ENCODE data around the gene PIP5K1B. TPM values are rescaled to one million over a fixed set of nuclear protein-coding genes. Genes with fewer than 3 reads are reported as not detected.

The PIP5K1B gene
- total and polyA plus RNA-seq, 4 donors, result 0.09 to 30.9 (median 0.29) TPM

DNA sequence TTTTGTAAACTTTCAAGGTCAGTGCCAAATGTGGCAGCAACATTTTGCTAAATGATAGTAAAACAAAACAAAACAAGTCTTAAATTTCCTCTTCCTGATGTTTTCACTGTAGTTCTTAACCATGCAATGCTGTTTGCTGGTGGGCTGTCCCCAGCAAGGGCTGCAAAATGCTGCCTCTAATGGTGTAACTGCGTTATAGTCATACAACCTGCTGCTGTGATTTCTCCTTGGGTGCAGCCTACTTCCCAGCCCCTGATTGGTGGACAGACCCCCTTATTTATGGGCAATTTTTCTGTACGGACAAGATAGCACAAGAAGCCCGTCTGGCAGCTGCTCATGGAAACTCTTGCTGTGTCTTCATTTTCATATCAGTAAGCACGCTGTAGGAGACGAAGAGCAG is 26.6 kb upstream of the PIP5K1B start:
- Histone ChIP-seq H3K4me1 (ENCODE audit: control insufficient read depth in 4 of 4, insufficient read depth in 4 of 4, low read length in 3 of 4) (no peaks in the 10 kb centered on the region), H3K4me3 (ENCODE audit: low read depth in 1 of 3, low read length in 3 of 3) (no peak overlapping the region), H3K27me3 (ENCODE audit: control insufficient read depth in 4 of 4, insufficient read depth in 4 of 4, low read length in 3 of 4) (peaks cover 0 to 14% (median 4%) of the 10 kb centered on the region in 4 donors), H3K36me3 (ENCODE audit: control insufficient read depth in 4 of 4, insufficient read depth in 3 of 4, low read depth in 1 of 4, low read length in 3 of 4) (no peaks in the 10 kb centered on the region), H3K9ac (ENCODE audit: low read depth in 1 of 2, low read length in 2 of 2) (no peak overlapping the region), H3K9me3 (ENCODE audit: control insufficient read depth in 4 of 4, low read length in 3 of 4) (peaks cover 0 to 2% (median 0%) of the 10 kb centered on the region in 4 donors), H3K27ac (ENCODE audit: low read depth in 1 of 2, low read length in 2 of 2) (no peak overlapping the region)
- no peak for TF ChIP-seq CTCF (IDR thresholded peaks at IDR 0.05; ENCODE audit: low read depth, low read length, missing input control)
- TF ChIP-seq HNF4A (conservative IDR thresholded peaks at IDR 0.05), result no peak
- TF ChIP-seq, protein P1, sequence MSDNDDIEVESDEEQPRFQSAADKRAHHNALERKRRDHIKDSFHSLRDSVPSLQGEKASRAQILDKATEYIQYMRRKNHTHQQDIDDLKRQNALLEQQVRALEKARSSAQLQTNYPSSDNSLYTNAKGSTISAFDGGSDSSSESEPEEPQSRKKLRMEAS (IDR thresholded peaks at IDR 0.05), result no peak
- TF ChIP-seq, protein P2, sequence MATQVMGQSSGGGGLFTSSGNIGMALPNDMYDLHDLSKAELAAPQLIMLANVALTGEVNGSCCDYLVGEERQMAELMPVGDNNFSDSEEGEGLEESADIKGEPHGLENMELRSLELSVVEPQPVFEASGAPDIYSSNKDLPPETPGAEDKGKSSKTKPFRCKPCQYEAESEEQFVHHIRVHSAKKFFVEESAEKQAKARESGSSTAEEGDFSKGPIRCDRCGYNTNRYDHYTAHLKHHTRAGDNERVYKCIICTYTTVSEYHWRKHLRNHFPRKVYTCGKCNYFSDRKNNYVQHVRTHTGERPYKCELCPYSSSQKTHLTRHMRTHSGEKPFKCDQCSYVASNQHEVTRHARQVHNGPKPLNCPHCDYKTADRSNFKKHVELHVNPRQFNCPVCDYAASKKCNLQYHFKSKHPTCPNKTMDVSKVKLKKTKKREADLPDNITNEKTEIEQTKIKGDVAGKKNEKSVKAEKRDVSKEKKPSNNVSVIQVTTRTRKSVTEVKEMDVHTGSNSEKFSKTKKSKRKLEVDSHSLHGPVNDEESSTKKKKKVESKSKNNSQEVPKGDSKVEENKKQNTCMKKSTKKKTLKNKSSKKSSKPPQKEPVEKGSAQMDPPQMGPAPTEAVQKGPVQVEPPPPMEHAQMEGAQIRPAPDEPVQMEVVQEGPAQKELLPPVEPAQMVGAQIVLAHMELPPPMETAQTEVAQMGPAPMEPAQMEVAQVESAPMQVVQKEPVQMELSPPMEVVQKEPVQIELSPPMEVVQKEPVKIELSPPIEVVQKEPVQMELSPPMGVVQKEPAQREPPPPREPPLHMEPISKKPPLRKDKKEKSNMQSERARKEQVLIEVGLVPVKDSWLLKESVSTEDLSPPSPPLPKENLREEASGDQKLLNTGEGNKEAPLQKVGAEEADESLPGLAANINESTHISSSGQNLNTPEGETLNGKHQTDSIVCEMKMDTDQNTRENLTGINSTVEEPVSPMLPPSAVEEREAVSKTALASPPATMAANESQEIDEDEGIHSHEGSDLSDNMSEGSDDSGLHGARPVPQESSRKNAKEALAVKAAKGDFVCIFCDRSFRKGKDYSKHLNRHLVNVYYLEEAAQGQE (IDR thresholded peaks at IDR 0.05), result no peak
- TF ChIP-seq SP1 (IDR thresholded peaks at IDR 0.05), result no peak
- TF ChIP-seq FOXA2 (IDR thresholded peaks at IDR 0.05), result no peak
- no peak for TF ChIP-seq NR2F2 (IDR thresholded peaks at IDR 0.05)
- no peak for TF ChIP-seq YY1 (IDR thresholded peaks at IDR 0.05)
- no peak for TF ChIP-seq RAD21 (IDR thresholded peaks at IDR 0.05)
- no peak for TF ChIP-seq GABPA (IDR thresholded peaks at IDR 0.05 in 1 of 2, conservative IDR thresholded peaks at IDR 0.05 in 1 of 2)
- WGBS, result 41% methylated on average over 5 of the region's 5 CpGs
- no peak for DNase-seq (ENCODE audit: low spot score)

GRCh38 chr9:68683433-68683832 is 21.6 kb upstream of the PIP5K1B start:
- Histone ChIP-seq H3K36me3 (ENCODE audit: control insufficient read depth in 4 of 4, insufficient read depth in 3 of 4, low read depth in 1 of 4, low read length in 3 of 4) (no peaks in the 10 kb centered on the region), H3K27me3 (ENCODE audit: control insufficient read depth in 4 of 4, insufficient read depth in 4 of 4, low read length in 3 of 4) (peaks cover 0 to 8% (median 0%) of the 10 kb centered on the region in 4 donors), H3K9me3 (ENCODE audit: control insufficient read depth in 4 of 4, low read length in 3 of 4) (no peaks in the 10 kb centered on the region), H3K4me3 (ENCODE audit: low read depth in 1 of 3, low read length in 3 of 3) (no peak overlapping the region), H3K27ac (ENCODE audit: low read depth in 1 of 2, low read length in 2 of 2) (no peak overlapping the region), H3K4me1 (ENCODE audit: control insufficient read depth in 4 of 4, insufficient read depth in 4 of 4, low read length in 3 of 4) (no peaks in the 10 kb centered on the region), H3K9ac (ENCODE audit: low read depth in 1 of 2, low read length in 2 of 2) (no peak overlapping the region)
- no peak for DNase-seq (ENCODE audit: low spot score)
- 37% methylated on average over 2 of the region's 2 CpGs for WGBS
- TF ChIP-seq RXRA (IDR thresholded peaks at IDR 0.05) (no peak), EGR1 (IDR thresholded peaks at IDR 0.05; ENCODE audit: low read depth in 2 of 2) (no peak), JUND (IDR thresholded peaks at IDR 0.05) (no peak), SP1 (IDR thresholded peaks at IDR 0.05) (no peak), ZBTB33 (IDR thresholded peaks at IDR 0.05) (no peak), ATF3 (IDR thresholded peaks at IDR 0.05) (no peak), FOXA2 (IDR thresholded peaks at IDR 0.05) (no peak), HNF4G (IDR thresholded peaks at IDR 0.05) (no peak), NR2F2 (IDR thresholded peaks at IDR 0.05) (no peak), GABPA (IDR thresholded peaks at IDR 0.05 in 1 of 2, conservative IDR thresholded peaks at IDR 0.05 in 1 of 2) (no peak), CTCF (IDR thresholded peaks at IDR 0.05; ENCODE audit: low read depth, low read length, missing input control) (no peak), RAD21 (IDR thresholded peaks at IDR 0.05) (no peak), YY1 (IDR thresholded peaks at IDR 0.05) (no peak), HNF4A (conservative IDR thresholded peaks at IDR 0.05) (no peak), FOXA1 (IDR thresholded peaks at IDR 0.05) (no peak)
- TF ChIP-seq, protein P2 (IDR thresholded peaks at IDR 0.05), result no peak
- TF ChIP-seq, protein P1 (IDR thresholded peaks at IDR 0.05), result no peak
